Type B pancreatic cell (in vitro differentiated cells): ENCODE results near the gene NOM1. TPM values are rescaled to one million over a fixed set of nuclear protein-coding genes. Genes with fewer than 3 reads are reported as not detected.
"Not testable (repeated sequence)": the region's sequence is repeated elsewhere in the genome, so short reads cannot be mapped to it uniquely, and the experiment has no call there.

Experiments
- DNase-seq: peaks from one replicate; pipeline ENCODE4 v3.0.0; 2021; ENCODE audit warnings: mixed read lengths; ENCODE audit not compliant: unreplicated experiment; ENCODE audit errors: extremely low spot score
- H3K27ac Mint-ChIP-seq: 2 replicates; pipeline ENCODE4 v1.8.0; 2021; ENCODE audit warnings: mild to moderate bottlenecking, mixed read lengths
- H3K27me3 Mint-ChIP-seq: 2 replicates; pipeline ENCODE4 v1.8.0; 2021; ENCODE audit warnings: mixed read lengths
- H3K36me3 Mint-ChIP-seq: 2 replicates; pipeline ENCODE4 v1.8.0; 2021; ENCODE audit warnings: mixed read lengths
- H3K4me1 Mint-ChIP-seq: one replicate; pipeline ENCODE4 v1.8.0; 2021; ENCODE audit warnings: mixed read lengths; ENCODE audit not compliant: unreplicated experiment
- H3K4me3 Mint-ChIP-seq: 2 replicates; pipeline ENCODE4 v1.8.0; 2021; ENCODE audit warnings: mild to moderate bottlenecking, mixed read lengths
- H3K9me3 Mint-ChIP-seq: 2 replicates; pipeline ENCODE4 v1.8.0; 2021; ENCODE audit warnings: mixed read lengths
- total RNA-seq: library from RNA; stranded (reverse); gene quantifications from 2 replicates; pipeline ENCODE4 v1.2.1, GENCODE V29; 2021; ENCODE audit warnings: low replicate concordance
- TF ChIP-seq, protein P1 (sequence below): fragments of 200-600 bp; sonication (generic); conservative IDR thresholded peaks from 2 replicates; pipeline ENCODE4 v1.5.0; 2021; ENCODE audit warnings: antibody characterized with exemption, mild to moderate bottlenecking

Gene NOM1
- total RNA-seq, 1 donor from 2014 or later, result 26.9 TPM

DNA sequence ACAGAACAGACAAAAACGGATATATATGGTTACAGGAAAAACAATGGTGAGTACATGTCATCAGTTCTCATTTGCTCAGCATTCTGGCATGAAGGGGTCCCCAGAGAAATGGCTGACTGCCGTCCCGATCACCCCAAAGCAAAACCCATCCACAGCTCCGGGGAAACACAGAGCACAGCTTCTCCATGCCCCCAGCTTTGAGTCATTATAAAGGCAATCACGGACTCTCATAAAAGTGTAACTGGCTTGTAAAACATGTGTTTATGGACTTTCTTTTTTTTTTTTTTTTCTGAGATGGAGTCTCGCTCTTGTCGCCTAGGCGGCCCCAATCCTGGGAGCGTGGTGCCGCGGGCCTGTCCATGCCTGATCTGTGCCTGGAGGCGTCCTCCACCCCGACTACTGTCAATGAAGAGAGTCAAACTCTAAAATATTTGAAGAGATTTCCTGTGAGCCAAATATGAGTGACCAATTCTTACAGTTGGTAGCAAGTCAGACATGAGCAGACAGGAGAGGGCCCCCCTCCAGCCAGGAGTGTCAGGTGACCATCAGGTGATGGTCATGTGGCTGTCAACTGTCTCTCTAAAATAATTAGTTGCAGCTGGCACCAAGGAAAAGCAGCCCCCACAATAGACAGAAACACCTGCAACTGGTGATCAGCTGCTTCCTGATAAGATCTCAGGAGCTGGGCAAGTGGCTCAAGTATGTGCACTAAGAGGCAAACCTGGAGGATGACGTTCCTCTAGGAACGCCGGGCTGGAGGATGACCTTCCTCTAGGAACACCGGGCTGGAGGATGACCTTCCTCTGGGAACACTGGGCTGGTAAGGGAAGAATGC, 21.7 kb upstream of the NOM1 start:
- H3K27me3 Mint-ChIP-seq, result peaks cover 15% of the 10 kb centered on the region
- H3K4me3 Mint-ChIP-seq, result no peak overlapping the region
- DNase-seq, result no peak
- TF ChIP-seq, protein P1, sequence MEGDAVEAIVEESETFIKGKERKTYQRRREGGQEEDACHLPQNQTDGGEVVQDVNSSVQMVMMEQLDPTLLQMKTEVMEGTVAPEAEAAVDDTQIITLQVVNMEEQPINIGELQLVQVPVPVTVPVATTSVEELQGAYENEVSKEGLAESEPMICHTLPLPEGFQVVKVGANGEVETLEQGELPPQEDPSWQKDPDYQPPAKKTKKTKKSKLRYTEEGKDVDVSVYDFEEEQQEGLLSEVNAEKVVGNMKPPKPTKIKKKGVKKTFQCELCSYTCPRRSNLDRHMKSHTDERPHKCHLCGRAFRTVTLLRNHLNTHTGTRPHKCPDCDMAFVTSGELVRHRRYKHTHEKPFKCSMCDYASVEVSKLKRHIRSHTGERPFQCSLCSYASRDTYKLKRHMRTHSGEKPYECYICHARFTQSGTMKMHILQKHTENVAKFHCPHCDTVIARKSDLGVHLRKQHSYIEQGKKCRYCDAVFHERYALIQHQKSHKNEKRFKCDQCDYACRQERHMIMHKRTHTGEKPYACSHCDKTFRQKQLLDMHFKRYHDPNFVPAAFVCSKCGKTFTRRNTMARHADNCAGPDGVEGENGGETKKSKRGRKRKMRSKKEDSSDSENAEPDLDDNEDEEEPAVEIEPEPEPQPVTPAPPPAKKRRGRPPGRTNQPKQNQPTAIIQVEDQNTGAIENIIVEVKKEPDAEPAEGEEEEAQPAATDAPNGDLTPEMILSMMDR, result no peak
- no peaks in the 10 kb centered on the region for H3K36me3 Mint-ChIP-seq
- peaks cover 6% of the 10 kb centered on the region for H3K4me1 Mint-ChIP-seq
- no peak overlapping the region for H3K27ac Mint-ChIP-seq
- no peaks in the 10 kb centered on the region for H3K9me3 Mint-ChIP-seq

DNA sequence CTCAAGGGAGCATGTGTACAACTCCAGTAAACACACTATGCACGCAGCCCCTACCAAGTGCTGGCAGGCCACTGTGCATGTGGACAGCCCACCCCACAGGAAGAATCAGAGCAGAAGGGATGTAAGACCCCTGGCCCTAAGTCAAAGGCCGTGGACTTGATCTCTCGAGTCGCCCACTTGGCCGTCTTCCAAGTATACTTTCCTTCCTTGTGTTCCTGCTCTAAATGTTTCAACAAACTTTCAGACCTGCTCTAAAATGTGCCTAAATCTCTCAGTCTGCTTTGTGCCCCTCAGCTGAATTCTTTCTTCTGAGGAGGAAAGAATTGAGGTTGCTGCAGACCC, 21.1 kb upstream of the NOM1 start:
- Mint-ChIP-seq H3K27ac (no peak overlapping the region), H3K27me3 (peaks cover 13% of the 10 kb centered on the region), H3K9me3 (no peaks in the 10 kb centered on the region), H3K36me3 (no peaks in the 10 kb centered on the region), H3K4me1 (peaks cover 6% of the 10 kb centered on the region), H3K4me3 (no peak overlapping the region)
- TF ChIP-seq, protein P1, result no peak
- DNase-seq, result no peak

DNA sequence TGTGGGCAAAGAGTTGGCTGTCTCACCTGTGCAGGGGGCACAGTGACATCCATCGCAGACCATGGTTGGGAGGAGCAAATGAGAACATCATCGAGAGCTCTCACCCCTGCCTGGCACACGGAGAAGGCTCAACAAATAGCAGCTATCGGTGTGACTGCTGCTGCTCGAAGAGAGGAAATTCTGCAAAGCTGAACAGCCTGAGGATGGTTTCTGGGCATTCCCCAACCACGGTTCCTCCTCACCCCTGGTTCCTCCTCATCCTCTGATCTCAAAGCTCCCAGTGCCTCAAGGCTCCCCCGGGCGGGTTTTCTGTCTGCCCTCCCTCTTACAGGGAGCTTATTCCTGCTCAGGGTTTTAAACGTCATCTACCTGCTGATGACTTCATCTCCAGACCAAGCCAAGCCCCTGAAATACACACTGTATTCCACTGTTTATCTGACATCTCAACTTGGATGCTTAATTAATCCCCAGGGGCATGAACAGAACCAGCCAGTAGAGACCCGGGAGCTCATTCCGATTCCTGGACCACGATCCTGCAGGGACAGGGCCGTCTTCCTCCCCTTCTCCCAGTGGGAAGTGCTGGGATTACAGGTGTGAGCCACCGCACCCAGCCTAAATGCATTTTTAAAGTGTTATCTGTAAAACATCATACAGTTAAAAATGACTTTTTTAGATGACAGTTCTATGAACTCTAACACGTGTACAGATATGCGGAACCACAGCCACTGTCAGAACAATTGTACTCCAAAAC, 19.5 kb upstream of the NOM1 start:
- H3K4me3 Mint-ChIP-seq, result no peak overlapping the region
- DNase-seq, result no peak
- H3K4me1 Mint-ChIP-seq, result peaks cover 6% of the 10 kb centered on the region
- no peaks in the 10 kb centered on the region for H3K9me3 Mint-ChIP-seq
- H3K27me3 Mint-ChIP-seq, result peaks cover 12% of the 10 kb centered on the region
- TF ChIP-seq, protein P1, result no peak
- H3K27ac Mint-ChIP-seq, result no peak overlapping the region
- H3K36me3 Mint-ChIP-seq, result no peaks in the 10 kb centered on the region

DNA sequence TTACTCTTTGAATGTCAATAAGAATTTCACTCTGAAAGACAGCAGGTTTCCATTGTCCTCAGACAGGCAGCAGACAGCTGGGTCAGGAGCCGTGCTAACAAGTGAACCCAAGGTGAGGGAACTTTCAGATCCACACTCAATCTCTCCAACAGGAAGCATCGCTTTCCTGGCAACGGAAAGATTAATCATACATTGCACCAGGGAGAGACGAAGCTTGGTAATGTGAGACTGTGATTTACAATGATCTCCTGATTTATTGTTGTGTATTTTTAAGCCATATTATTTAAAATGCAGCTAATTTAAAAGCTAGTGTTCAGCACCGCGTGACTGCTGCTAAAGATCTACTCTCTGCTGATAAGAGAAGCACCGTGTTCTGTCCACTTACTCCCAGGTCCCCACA, 17.5 kb upstream of the NOM1 start:
- Mint-ChIP-seq H3K36me3 (no peaks in the 10 kb centered on the region), H3K4me1 (peaks cover 6% of the 10 kb centered on the region), H3K4me3 (no peak overlapping the region), H3K27ac (no peak overlapping the region), H3K9me3 (no peaks in the 10 kb centered on the region), H3K27me3 (peaks cover 12% of the 10 kb centered on the region)
- TF ChIP-seq, protein P1, result no peak
- DNase-seq, result no peak

DNA sequence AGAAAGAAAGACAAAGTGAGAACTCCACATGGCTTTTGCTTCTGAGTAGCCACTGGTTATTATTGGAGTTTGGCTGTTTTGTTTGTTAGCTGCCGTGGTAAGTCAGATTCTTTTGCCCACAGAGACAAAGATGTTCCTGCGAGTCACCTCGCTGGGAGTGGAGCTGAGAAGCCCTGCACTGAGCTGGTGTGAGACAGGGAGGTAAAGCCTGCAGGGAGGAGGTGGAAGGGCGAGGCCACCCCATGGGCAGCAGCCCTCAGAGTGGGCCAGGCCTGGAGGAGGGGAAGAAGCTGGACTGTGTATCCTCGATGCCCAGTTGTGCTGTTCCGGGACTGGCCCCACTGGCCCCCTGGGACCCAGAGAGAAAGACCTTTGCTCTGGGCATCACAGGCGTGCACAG, 14.3 kb upstream of the NOM1 start:
- DNase-seq, result no peak
- Mint-ChIP-seq H3K27ac (no peak overlapping the region), H3K4me1 (peaks cover 6% of the 10 kb centered on the region), H3K4me3 (no peak overlapping the region), H3K27me3 (peaks cover 9% of the 10 kb centered on the region), H3K36me3 (no peaks in the 10 kb centered on the region), H3K9me3 (no peaks in the 10 kb centered on the region)
- TF ChIP-seq, protein P1, result no peak

DNA sequence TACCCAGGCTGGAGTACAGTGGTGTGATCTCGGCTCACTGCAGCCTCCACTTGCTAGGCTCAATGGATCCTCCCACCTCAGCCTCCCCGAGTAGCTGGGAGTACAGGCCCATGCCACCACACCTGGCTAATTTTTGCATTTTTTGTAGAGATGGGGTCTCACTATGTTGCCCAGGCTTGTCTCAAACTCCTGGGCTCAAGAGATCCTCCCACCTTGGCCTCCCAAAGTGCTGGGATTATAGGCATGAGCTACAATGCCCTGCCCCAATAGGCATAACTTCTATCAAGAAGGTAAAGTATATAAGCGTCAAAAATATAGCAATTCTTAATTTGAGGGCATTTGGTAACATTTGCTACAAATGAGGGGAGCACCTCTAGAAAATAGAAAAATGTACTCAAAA, 12.7 kb upstream of the NOM1 start:
- DNase-seq, H3K36me3 Mint-ChIP-seq, H3K9me3 Mint-ChIP-seq, H3K27me3 Mint-ChIP-seq, H3K4me3 Mint-ChIP-seq, H3K4me1 Mint-ChIP-seq, H3K27ac Mint-ChIP-seq: not testable (repeated sequence)
